ENCODE results near the gene RAP1GAP.
"Not testable (repeated sequence)": the region's sequence is repeated elsewhere in the genome, so short reads cannot be mapped to it uniquely, and the experiment has no call there.

RAP1GAP gene

DNA sequence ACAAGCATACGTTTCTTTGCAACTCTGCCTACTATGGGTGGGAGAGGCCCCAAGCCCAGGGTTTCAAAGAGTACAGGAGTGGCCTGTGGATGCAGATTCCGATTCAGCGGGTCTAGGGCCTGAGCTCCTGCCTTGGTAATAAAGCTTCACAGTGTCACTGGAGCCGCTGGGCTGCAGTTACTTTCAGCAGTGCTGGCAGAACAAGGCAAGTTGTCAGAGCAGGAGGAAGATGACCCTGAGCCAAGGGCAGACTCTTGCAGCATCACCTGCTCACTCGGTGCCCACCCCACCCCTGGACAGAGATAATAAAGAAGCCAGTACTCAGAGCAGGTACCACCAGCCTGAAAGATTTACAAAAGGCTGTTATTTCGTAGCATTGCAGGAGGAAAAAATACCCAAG lies 8.0 kb upstream of the RAP1GAP start:
- no peak for TF ChIP-seq CTCF (IDR thresholded peaks at IDR 0.05; ENCODE audit: low read depth, low read length)
- H3K4me3 ChIP-seq (ENCODE audit: low read depth, low read length): no peak overlapping the region

GRCh38 chr1:21674957-21675356 lies 5.8 kb upstream of the RAP1GAP start:
- no peak overlapping the region for H3K4me3 ChIP-seq (ENCODE audit: low read depth, low read length)
- no peak for TF ChIP-seq CTCF (IDR thresholded peaks at IDR 0.05; ENCODE audit: low read depth, low read length)

DNA sequence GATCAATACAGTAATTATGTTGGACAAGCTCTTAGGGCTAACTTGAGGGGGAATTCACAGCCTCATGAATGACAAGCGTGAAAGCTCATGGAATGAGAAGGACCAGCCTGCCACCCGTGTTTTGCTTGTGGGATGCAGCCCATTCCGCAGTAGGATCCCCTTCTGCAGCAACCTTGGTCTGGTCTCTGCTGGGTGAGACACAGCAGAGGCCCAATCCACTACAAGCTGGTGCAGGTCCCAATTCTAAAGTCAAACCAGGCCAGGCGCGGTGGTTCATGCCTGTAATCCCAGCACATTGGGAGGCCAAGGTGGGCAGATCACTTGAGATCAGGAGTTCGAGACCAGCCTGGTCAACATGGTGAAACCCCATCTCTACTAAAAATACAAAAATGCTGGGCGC lies 4.7 kb upstream of the RAP1GAP start:
- H3K4me3 ChIP-seq (ENCODE audit: low read depth, low read length): not testable (repeated sequence)

DNA sequence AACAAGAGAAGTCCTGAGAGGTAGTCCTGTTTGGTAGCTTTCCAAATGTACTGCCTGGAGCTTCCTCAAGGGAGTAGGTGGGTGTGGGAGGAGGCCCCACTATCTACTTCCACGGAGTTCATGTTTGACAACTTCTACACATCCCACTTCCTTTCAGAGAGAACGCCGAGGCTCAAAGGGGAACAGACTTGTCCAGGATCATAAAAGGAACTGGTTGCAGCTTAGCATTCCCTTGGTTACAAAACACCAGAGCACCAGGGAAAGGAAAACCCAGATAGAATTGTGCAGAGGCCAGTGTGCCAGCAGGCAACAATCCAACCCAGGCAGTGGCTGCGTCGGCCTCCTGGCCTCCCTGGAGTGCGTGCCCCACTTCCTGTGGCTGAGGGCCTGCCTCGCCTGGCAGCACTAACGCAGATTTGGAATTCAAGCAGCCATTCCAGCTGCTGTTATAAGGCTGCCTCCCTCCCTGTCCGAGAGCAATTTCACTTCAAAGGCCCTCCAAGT lies 4.2 kb upstream of the RAP1GAP start:
- TF ChIP-seq CTCF (IDR thresholded peaks at IDR 0.05; ENCODE audit: low read depth, low read length): no peak
- H3K4me3 ChIP-seq (ENCODE audit: low read depth, low read length): no peak overlapping the region

DNA sequence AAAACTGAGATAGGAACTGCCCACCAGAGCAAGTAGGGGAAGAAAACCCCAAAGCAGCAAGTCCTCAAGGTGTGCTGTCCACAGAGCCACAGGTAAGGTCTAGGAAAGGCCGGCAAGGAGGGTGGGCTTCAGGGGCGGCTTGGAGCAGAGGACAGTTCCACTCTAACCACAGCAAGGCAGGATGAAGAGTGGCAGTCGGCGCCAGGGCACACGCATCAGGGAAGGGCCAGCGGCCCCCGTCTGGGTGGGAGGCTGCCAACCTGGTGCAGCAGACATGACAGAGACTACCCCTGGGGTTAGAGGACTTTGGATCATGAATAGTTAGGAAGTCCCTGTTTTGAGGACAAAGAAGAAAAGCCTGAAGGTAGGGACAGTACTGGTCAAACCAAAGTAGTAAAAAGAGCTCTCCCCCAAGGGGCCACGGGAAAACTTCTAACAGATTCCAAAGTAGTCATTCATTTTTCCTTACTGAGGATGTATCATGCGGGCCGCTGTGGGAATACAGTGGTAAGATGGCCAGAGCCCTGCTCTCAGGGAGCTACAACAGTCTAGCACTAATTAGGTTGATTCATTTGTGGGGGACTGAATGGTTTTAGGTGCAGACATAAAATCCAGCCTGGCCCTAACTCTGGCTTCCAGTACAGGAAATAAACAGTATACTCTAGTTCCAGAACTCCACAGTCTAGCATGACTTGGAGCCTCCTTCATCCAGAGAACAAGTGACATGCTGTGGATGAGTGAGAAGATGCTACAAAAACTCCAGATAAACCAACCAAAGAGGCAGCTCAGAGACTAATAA lies 3.5 kb upstream of the RAP1GAP start:
- H3K4me3 ChIP-seq (ENCODE audit: low read depth, low read length): no peak overlapping the region
- no peak for TF ChIP-seq CTCF (IDR thresholded peaks at IDR 0.05; ENCODE audit: low read depth, low read length)

DNA sequence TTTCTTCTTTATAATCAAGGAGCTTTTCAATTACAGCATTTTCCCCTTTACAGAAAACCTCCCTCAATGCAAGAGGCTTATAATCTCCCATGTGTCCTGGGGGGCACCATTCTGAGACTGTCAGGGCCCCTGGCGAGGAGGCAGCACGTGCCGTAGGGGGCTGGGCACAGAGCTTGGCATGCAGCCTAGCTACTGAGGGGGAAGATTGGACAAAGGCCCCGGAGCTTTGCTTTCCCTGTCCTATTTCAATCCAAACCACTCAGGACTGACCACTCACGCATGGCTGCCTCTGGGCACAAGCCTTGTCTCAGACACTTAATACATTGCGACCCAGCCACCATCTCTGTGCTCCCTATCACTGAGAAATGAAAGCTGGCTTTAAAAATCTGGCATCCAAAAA lies 2.8 kb upstream of the RAP1GAP start:
- no peak for TF ChIP-seq CTCF (IDR thresholded peaks at IDR 0.05; ENCODE audit: low read depth, low read length)
- no peak overlapping the region for H3K4me3 ChIP-seq (ENCODE audit: low read depth, low read length)

DNA sequence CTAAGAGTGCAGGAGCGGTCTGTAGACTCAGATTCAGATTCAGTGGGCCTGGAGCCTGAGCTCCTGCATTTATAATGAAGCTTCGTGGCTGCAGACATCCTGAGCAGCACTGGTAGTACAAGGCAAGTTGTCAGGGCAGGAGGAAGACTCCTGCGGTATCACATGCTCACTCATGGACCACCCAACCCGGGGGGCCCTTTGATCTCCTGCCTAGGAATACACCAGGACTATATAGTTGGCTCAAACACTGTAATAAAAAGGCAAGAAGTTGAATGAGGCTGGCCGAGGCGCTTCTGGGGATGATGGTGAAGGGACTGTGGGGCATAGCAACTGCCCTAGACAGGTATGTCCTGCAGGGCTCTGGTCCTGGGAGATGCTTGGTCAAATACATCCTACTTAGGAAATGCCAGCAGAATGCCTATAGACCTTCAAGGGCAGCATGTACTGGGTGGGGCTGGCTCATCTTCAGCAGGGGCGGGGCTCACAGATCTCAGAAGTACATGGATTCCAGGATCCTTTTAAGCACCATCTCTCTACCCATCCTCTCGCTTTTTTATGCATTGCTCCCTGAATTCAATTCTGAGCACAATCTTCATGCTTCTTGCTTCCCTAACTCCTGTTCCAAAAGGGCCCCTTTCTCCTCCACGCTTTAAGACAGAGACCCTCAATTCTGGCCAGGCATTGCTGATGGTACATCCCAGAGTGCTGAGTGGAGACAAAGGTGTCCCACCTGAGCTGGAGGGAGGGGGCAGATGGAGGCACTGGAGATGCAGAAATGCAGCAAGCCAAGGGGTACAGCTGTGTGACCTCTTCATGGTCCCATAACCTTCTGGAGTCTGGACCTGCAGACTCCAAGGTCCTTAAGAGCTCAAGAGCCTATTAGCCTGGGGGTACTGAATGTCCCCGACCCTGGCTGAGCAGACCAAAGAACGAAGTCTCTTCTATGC lies 2.1 kb upstream of the RAP1GAP start:
- no peak for TF ChIP-seq CTCF (IDR thresholded peaks at IDR 0.05; ENCODE audit: low read depth, low read length)
- H3K4me3 ChIP-seq (ENCODE audit: low read depth, low read length): no peak overlapping the region
